NCI-H748 (cell line): ENCODE results near the gene ICA1L.

Experiments
- DNase-seq: peaks from one replicate; lab custom pipeline; 2025; ENCODE audit not compliant: unreplicated experiment; lab: John Stamatoyannopoulos, UW

ICA1L gene

DNA sequence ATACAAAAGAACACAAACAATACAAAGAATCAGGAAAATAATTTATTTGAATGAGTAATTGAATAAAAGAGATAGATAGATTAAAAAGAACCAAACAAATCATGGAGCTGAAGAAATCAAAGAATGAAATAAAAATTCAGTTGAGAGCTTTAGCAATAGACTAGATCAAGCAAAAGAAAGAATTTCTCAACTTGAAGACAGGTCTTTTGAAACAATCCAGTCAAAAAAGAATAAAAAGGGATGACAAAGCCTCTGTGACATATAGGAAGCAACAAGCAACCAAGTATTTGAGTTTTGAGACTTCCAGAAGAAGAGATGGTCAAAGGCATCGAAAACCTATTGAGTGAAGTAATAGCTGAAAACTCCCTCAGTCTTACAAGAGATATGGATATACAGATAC is 128.0 kb downstream of the ICA1L start:
- DNase-seq = no peak

- no peak for DNase-seq
These were observed 134.7 kb downstream of the ICA1L start for GRCh38 chr2:202736826-202737225.

- no peak for DNase-seq
These were observed 145.5 kb downstream of the ICA1L start for GRCh38 chr2:202726070-202726469.

- no peak for DNase-seq
These were observed 147.8 kb downstream of the ICA1L start for GRCh38 chr2:202723746-202724145.
